CD4-positive, alpha-beta T cell treated with Interleukin-6 at 100 ng/mL for 8 hours (primary cell): ENCODE results near the gene C1orf116.

Experiments used
- DNase-seq: peaks from one replicate; pipeline ENCODE4 v3.0.0-alpha.2; 2020; ENCODE audit warnings: mixed read lengths, low spot score

C1orf116 gene

DNA sequence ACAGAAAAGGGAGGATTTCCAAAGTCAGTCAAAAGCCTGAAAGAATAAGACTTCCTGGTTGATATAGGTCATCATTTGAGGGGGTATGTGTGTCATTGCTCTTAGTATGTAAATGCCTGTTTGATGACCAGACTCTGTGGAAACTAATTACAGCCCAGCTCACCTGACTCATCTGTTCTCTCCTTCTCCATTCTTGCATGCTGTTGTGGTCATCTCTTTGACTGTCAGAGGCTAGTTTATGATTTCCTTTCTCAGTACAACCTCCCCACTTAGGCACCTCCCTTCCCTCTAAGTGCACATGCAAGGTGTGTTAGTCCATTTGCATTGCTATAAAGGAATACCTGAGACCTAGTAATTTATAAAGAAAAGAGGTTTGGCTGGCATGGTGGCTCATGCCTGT is 2.4 kb upstream of the C1orf116 start:
- no peak for DNase-seq

DNA sequence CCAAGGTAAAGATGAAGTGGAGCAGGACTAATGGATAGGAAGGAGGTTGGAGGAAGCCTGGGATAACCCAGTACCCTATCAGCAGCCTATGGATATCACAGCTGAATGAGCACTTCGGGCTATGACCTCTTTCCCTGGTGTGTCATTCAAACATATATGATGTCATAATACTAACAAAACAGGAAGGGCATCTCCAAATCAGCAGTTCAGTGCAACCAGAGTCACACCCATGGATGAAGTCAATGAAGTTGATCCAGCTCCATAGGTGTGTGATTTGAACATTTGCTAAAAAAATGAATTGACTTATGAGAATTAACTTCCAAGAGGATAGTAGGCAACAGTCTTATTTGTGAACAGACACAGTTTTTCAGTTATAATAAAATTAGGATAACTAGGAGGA is 1.7 kb upstream of the C1orf116 start:
- DNase-seq, result no peak

DNA sequence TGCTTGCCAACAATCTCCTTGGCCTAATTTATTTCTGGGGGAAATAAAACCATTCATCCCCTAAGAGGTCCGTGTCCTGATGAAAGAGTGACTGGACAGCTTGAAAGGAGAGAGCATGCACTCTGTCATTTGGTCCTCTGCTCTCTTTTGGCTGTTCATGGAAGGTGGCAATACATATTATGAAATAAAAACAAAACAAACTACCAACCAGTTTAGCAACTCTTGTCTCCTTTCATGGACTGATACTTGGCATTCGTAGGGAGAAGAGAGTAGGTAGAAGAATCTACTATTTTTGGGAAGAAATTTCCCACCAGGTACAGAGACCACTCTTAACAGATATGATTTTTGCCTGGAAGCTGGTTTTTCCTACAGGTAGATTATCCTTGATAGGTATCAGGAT is 746 bp upstream of the C1orf116 start:
- no peak for DNase-seq

DNA sequence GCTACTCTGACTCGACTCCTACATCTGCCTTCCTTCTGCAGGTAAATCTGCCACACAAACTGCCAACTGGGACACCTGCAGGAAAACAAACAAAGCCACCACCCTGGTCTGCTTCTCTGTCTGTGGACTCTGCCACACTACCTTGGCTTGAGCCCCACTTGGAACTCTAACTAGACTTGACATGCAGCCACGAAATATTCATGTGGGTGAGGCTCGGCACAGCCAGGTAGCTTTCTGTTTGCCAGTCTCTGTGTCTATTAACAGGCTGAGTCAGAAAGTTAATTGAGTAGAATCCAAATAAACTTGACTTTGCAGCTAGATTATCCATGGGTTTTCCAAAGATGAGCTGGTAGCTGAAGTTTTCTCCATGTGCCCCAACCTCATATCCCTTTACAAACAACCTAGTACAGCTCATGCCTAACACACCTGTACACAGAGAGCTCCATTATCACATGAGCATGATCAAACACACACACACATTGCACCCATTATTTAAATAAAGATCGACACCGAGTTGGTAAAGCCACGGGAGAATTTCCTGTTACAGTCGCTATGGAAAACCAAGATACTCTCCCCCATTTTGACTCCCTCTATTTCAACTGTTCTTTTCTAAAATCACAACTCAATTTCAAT is 808 bp downstream of the C1orf116 start:
- DNase-seq, result no peak

DNA sequence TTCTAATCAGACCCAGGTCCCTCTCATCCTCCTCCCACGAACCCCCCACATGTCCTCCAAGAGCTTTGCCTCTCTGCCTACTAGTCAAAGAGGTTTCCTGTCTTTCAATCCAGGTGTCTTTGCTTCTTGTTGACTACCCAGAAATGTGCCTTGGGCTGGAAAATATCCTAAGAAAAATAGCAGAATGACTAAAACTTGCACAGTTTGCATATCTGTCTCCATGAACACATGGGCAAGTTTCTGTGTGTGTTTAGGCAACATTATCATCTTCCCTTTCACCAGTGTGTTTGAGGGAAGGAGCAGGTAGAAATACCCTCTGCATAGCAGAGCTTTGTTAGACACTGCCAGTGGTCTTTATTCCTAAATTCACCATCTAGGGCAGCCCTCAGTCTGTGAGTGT is 1.5 kb downstream of the C1orf116 start:
- no peak for DNase-seq

DNA sequence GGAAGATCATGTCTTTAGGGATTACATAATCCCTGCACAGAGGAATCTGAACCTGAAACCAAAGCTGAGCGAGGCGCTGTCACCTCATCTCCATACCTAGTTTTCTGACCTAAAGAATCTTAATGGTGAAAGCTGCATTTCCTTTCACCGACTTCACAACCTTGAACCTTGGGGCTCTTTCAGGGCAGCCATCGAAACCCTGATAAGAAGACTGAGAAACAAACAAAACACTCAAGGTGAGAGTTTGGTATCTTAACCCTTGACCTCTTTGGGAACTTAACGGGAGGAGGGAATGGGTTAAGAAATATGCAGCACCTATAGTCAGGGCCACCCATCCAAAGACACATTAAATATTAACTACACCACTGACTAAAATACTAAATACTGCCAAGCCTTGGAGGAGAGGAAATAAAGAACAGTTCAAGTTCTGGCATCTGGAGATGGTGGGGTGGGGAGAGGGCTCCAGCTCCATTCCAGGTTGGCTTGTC is 2.0 kb downstream of the C1orf116 start:
- DNase-seq, result no peak

DNA sequence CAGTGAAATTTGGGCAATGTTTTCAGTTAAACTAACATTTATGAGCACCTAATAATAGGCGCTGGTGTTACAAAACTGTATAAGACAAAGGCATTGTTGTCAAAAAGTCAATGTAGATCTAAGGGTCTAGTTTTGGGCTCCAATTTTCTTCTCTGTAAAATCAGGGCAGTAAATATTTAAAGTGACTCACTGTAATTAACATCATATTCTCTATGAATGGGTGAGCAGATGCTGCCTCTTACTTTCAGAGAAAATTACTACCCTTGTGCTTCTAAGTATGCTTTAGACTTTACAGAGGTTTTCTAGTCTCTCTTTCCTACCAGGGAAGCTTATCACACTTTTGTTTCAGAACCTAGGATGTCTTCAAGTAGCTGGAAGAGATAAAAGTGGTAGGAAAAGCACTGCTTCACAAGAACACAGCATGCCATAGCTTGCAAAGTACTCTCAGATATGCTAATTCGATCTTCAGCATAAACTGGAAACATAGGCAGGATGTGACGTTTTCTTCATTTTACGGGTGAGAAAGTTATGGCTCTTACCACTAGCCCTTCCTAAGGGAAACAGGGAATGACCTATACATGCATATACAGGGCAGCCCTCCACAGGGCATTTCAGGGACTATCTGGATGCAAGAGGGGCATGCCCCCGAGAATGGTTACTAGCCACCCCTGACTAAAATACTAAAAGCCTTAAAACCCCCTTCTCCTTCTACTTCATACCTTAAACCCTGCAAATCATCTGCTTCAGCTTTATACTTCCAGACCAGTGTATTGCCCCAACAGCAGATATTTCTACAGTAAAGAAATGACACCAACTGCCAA is 2.6 kb downstream of the C1orf116 start:
- DNase-seq, result no peak

DNA sequence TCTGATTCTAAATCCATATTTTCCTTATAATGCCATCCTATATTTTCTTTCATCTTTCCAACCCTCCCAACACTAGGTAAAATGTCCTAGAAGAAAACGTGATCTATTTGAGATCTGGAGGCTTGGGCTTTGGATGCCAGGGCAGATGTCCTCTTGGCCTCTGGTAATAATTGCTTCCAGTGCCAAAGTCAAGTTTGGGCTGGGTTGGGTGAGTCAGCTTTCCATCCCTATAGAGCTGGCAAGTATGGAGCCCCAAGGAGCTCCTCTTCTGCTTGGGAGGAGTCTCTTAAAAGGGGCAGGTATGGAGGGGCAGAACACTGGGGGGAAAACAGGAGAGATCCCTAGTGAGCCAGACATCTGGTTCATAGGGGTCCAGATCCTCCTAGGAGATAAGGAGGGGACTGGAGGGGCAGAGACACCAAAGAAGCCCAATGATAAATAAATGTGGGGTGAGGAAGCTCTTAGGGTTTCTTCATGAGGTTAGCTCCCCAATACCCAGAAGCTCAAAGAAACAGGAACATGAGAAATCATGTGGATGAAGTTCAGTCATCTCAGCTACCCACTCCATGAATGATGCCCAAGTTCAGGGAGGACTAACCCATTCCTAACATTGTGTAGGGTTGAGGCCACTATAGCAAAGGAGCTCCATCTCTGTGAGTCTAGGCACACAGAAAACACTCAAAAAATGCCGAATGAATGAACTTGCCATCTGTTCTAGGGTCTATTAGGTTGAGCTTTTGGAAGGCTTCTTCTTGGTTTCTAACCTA is 3.5 kb downstream of the C1orf116 start:
- DNase-seq, result no peak

DNA sequence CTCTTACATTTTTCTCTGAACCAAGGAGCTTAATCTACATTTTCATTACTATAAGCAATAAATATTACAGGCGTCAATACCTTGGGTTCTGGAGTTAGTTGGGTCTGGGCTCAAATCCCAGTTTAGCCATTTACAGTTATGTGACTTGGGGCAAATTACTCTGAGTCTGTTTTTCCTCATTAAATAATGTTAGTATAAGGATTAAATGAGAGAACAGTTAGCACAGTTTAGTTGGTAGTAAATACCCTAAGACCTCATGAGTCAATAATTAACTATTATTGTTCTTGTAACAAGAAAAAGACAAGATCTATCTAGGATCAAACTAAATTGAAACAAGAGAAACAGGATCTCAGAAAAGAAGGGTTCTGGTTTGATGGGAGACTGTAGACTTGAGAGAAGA is 4.6 kb downstream of the C1orf116 start:
- DNase-seq, result no peak

DNA sequence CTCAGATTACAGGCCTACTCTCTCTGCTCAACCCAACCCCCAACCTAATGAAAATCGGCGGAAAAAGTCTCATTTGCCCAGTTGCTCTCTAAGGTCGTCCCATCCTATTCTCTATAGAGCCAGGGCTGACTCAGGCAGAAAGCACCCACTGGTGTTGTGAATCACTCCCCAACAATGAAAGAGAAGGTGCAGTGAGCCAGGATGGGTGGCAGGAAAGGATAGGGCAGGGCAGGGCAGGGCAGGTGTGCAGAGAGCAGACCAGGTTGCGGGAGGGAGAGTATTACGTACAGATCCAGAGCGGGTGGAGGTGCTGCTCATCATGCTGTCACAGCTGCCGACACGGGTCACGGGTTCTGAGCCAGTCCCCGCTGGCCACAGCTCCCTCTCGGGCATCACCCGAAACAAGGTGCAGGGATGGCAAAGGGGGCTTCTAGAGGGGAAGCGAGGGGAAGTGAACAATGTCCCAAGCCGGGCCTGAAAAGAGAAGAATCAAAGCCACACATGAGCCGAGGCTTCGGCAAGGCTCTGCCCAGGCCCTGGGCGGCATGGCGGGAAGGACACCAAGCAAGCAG is 5.3 kb downstream of the C1orf116 start:
- DNase-seq, result no peak

DNA sequence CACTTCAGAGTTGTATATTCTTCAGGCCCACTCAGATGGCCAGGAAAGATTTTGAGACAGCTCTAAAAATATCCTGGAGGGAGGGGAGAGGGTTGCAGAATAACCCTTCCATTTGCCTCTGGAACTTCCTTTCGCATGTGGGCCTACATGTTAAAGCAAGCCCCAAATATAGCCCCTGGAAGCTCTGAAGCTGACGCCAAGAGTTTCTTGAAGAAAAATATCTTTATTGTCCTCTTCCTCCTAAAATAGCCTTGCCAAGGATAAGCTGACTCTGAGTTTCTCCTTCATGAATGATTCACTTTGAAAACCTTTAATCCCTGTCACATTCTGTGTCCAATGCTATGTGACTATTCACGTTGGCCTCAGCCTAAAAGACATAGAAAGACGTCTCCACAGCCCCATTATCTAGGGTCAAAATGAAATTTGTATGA is 6.4 kb downstream of the C1orf116 start:
- DNase-seq, result no peak

DNA sequence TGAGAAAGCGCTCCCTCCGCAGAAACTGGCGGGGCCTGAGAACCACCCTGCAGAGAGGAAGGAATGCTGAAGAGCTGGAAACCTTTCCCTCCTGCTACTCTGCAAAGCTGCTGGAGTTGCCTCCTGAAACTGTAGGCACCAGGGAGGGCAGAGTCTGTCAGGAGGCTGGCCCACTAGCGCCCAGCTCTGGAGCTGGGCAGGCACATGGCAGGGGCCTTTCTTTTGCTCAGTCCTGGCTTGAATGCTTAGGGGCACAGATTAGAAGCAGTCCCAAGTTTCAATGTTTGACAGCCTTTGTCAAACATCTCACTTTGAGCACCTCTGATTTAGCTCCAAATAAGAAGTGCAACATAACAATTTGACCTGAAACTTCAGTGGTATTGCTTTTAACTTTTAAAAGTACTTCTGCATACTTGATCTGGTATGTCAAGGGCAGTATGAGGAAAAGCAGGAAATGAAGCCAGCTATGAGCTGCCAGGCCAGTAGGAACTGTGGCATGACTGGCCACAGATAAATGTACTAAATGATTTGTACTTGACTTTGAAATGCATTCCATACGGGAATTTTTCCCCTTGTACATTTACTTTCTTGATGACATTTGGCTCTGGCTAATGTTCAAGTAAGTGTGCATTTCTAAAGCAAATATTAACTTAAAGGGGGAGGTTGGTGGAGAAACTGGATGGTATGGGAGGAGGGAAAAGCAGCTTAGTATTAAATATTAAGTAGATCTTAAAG is 7.2 kb downstream of the C1orf116 start:
- no peak for DNase-seq

DNA sequence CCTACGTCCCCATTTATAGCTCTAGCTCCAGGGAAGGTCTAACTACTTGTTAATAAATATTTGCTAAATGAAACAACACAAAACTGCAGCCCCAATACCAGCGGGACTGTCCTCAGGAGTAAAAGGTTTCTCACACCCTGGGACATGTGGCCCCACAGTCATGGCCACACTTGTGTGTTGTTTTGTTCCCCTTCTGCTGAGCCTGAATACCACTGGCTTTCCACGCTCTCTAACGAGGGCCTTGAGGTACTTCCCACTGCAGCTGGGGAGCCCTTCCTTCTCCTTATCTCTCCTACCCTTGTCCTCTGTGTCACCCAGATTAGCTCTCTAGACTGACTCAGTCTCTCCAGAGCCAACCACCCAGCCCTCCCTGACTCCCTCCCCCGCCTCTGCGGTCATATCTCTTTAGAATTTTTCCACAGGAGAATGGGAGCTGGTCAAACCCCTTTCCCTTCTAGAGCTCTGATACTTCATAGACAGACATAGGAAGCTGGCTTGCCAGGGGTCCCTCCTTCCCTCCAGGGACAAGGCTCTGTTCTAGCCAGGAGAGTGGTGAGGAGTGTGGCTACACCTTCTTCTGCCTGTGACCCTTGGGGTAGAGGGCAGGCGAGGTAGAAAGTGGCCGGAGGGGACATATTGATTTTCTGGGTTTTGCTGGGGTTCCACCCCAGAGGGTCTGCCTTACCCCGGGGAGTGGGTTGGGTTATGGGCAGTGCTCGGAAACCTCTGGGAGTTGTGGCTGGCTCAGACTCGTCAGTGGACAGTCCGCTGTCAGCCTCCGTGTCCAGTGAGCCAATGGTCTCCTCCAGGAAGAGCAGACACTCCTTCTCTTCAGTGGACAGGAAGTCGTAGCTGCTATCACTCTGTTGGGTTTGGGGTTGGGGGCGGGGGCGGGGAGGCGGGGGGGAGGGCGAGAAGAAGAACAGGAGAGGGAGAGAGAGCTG is 8.1 kb downstream of the C1orf116 start:
- DNase-seq, result no peak

DNA sequence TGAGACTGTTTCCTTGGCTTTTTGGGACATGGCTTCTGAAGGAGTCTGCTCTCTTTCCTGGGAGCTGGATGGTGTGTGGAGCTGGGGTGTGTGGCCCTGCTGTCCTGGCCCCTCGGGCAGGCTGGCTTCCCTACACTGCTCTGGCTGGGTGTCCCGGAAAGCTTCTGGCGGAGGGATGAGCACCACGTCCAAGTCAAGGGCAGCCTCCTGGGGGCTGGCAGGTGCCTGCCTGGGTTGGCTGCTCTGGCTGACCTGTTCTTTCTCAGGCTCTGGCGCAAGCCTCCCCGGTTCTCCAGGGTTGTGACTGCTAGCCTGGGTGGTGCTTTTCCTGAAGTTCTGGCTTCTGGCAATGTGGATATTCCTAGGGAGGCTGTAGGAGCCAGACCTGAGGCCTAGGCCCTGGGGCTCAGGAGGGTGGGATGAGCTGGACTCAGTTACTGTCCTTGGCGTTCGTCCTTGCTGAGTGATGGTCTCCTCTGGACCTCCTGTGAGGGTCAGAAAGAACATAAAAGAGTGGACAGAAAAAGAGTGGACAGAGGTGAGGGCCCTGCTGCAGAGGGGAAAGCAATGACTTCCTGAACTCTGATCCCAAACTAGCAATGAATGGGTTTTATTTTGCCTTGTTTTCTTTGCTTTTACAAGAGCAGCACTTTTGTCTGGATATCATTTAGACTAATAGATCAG is 9.4 kb downstream of the C1orf116 start:
- no peak for DNase-seq

DNA sequence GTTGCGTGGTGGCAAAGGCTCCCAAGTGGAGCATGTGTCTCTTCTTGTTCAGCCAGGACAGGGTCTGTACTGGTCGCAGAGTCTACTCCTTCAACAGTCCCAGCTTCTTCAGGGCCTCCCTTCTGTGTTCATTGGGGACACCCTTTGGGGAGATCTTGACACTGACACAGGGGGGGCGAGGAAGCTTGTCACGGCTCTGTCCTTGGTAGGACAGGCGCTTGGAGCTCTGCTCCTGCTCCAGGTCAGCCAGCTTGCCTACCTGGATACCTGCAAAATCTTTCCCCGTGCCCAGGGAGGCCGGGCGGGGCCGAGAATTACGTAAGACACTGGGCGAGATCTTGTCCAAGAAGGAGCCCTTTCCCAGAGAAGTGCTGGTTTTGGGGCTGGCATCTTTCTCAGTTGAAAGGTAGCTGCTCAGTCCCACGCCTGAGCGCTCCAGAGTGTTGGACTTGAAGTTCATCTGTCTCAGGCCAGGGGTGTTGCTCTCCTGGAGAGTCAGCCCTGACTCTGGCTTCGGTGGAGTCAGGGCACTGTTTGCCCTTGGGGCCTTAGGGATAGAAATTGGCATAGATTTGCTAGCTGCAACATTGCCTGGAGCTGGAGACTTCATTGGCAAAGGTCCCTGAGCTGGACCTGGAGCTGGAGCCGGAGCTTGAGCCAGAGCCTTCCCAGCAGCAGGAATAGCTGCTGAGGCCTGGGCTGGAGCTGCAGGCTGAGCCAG is 10.5 kb downstream of the C1orf116 start:
- DNase-seq, result no peak

DNA sequence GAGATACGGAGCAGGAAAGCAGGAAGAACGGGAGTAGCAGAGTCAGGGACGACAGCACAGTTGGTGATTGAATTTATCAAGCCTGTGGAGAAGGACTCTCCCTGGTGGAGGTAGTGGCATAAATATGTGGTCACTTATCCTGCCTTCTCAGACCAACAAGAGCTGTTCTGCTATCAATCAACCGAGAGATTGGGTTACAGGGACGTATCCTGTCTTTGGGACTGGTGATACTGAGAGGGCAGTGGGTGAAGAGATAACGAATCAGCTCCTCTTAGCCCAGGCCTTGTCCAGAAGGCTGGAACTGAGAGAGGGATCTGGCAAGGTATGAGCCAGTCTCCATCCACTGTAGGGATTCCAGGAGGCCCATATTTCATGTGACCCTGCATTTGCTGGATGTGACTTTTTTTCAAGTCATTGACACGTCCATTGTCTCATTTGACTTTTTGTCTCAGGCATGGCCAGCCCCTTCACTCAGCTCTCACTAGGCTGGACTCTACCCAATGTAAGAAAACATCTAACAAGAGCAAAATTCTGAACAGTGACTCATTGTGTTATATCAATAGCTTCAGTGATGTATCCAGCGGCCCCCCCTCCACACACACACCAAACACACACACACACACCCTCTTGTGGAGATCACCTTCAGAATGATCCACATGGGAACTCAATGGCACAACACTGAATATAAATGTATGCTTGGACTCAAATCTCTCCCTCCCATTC is 11.3 kb downstream of the C1orf116 start:
- DNase-seq, result no peak

DNA sequence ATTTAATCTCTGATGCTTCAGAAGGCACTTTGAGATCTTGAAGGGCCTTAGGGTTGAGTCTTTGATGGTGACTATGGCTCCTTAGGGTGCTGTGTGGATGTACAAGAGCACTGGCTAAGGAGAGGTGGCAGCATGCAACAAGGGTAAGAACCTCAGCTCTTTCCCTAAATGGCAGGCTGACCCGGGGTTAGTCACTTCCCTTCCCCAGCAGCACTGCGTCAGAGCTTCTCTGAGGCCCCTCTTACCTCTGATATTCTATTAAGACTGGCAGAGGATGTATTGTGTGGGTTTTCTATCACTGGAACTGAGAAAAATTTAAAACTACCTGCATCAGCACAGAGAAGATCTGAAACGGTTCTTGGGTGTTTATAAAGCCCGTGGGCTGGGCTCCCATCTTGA is 11.8 kb downstream of the C1orf116 start:
- DNase-seq, result no peak

DNA sequence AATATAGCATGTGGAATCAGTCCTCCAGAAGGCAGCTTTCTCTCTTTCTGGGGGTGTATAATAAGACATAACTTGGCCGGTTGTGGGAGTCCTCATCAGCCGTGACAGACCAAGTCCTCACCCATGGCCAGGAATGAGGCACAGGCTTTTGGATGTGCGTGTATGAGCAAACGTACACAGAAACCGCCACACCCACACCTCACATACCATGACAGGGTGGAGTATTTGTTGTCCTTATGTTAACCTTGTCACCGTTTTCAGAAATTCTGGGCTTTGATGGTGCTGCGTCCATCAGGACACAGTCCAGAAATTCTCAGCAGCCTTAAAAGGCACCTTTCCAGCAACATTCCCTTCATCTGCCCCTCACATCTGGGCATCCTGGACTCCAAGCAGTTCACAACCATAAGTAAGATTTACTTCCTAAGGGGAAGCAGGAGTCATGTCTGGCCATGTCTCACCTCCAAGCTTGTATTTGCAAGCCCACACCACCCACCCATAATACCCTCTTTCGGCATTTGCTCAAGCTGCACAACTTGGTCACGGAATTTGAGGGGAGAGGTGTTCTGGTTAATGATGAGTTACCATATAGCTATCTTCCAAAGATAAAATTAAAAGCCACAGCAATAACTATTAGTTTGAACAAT is 12.4 kb downstream of the C1orf116 start:
- no peak for DNase-seq
